HepG2 (cell line): Measurements from ENCODE around the gene CD79A. TPM values are rescaled to one million over a fixed set of nuclear protein-coding genes. Genes with fewer than 3 reads are reported as not detected.

Source experiments
- ATAC-seq: fragments of 200-7000 bp; cut with Tn5 transposase; 3 replicates; pipeline ENCODE4 v1.9.1; 2020; ENCODE audit warnings: mild to moderate bottlenecking, moderate library complexity
- BruUV-seq: library from RNA; stranded (reverse); fragments of 400-500 nt; replicated peaks from 2 replicates; lab custom pipeline; 2021; lab: Mats Ljungman, UMichigan
- CTCF ChIA-PET: fragments of 300-600 bp; formaldehyde crosslinking; extraction: SDS; loops from one replicate; lab custom pipeline; 2021; ENCODE audit warnings: low total read pairs, inconsistent platforms, low intra/inter-chr PET ratio; lab: Yijun Ruan, JAX
- POLR2A ChIA-PET: fragments of 350-600 bp; sonication (Branson Sonifier 250); formaldehyde crosslinking; loops from one replicate; lab custom pipeline; 2020; ENCODE audit warnings: antibody characterized with exemption, inconsistent platforms; lab: Yijun Ruan, JAX
- DNase-seq: peaks from one replicate; pipeline ENCODE4 v3.0.0-alpha.2; 2015; ENCODE audit warnings: low spot score
- FAIRE-seq: peaks from 3 replicates; lab custom pipeline; 2011; peaks lifted over from hg19 to GRCh38; lab: Jason Lieb, UNC
- H2AFZ ChIP-seq: one replicate; pipeline ENCODE4 v1.6.1; 2011; ENCODE audit warnings: low read length, inconsistent platforms
- H3K27ac ChIP-seq: fragments of 300-600 bp; 3 replicates; pipeline ENCODE4 v1.8.0; 2011; ENCODE audit warnings: mixed run types, mild to moderate bottlenecking, mixed read lengths, low read length, inconsistent platforms; ENCODE audit not compliant: insufficient read depth; ENCODE audit errors: extremely low read length
- H3K27me3 ChIP-seq, 2 experiments: fragments of 200-600 bp in 1 of 2; 2 replicates in 1 of 2; 3 replicates in 1 of 2; pipeline versions ENCODE4 v1.6.0 to v1.8.0; 2011; ENCODE audit warnings: low read length in 2 of 2, mild to moderate bottlenecking in 2 of 2, moderate library complexity in 2 of 2, inconsistent platforms in 1 of 2; ENCODE audit not compliant: insufficient read depth in 2 of 2, control insufficient read depth in 1 of 2
- H3K36me3 ChIP-seq, 2 experiments: fragments of 200-600 bp in 1 of 2; replicated peaks in 1 of 2; 2 replicates in 1 of 2; 3 replicates in 1 of 2; pipeline versions ENCODE4 v1.5.1 to v1.8.0; 2011; ENCODE audit warnings: low read length in 2 of 2, inconsistent platforms in 1 of 2; ENCODE audit not compliant: insufficient read depth in 2 of 2, control insufficient read depth in 1 of 2
- H3K4me1 ChIP-seq: 2 replicates; pipeline ENCODE4 v1.5.1; 2012; ENCODE audit warnings: low read length, inconsistent platforms; ENCODE audit not compliant: insufficient read depth
- H3K4me2 ChIP-seq: 2 replicates; pipeline ENCODE4 v1.6.0; 2011; ENCODE audit warnings: low read depth, low read length, inconsistent platforms
- H3K4me3 ChIP-seq, 3 experiments: fragments of 200-600 bp in 1 of 3; sonication (generic), shearing (Covaris generic) in 1 of 3; replicated peaks in 1 of 3; 2 replicates each; pipeline ENCODE4 v1.5.1; 2011 to 2016; ENCODE audit warnings: low read length in 3 of 3, inconsistent platforms in 2 of 3, low read depth in 2 of 3, mild to moderate bottlenecking in 2 of 3, control low read depth in 1 of 3, mixed read lengths in 1 of 3; ENCODE audit not compliant: insufficient read depth in 1 of 3
- H3K79me2 ChIP-seq: one replicate; pipeline ENCODE4 v1.6.1; 2011; ENCODE audit warnings: low read length, inconsistent platforms; ENCODE audit not compliant: insufficient read depth
- H3K9ac ChIP-seq: 2 replicates; pipeline ENCODE4 v1.6.0; 2011; ENCODE audit warnings: mild to moderate bottlenecking, low read depth, low read length, inconsistent platforms; ENCODE audit not compliant: insufficient read depth
- H3K9me3 ChIP-seq: 2 replicates; pipeline ENCODE4 v1.5.1; 2012; ENCODE audit warnings: mild to moderate bottlenecking, low read length
- H4K20me1 ChIP-seq: 2 replicates; pipeline ENCODE4 v1.6.0; 2011; ENCODE audit warnings: inconsistent platforms, mild to moderate bottlenecking, low read length, moderate library complexity; ENCODE audit not compliant: insufficient read depth
- CCAR2 ChIP-seq: fragments of 200-400 bp; formaldehyde crosslinking; optimal IDR thresholded peaks from 2 replicates; pipeline ENCODE3; 2018; ENCODE audit warnings: low read depth, mild to moderate bottlenecking, low read length, moderate library complexity
- CHCHD3 ChIP-seq: sonication (generic); formaldehyde crosslinking; IDR thresholded peaks from 2 replicates; pipeline ENCODE4 v1.8.0; 2022; ENCODE audit warnings: mild to moderate bottlenecking, missing genetic modification reagents, moderate library complexity
- KAT7 ChIP-seq: IDR thresholded peaks from 2 replicates; pipeline ENCODE4 v1.6.1; 2018; ENCODE audit warnings: borderline replicate concordance, missing compliant biosample characterization
- PAX8 ChIP-seq: sonication (generic); formaldehyde crosslinking; IDR thresholded peaks from 2 replicates; pipeline ENCODE4 v1.8.0; 2022; ENCODE audit warnings: mild to moderate bottlenecking, missing genetic modification reagents, borderline replicate concordance
- TBL1XR1 ChIP-seq: fragments of 150-350 bp; IDR thresholded peaks from 2 replicates; pipeline ENCODE4 v1.6.1; 2014; ENCODE audit warnings: borderline replicate concordance, low read length; ENCODE audit not compliant: partially characterized antibody
- ZKSCAN5 ChIP-seq: sonication (generic); formaldehyde crosslinking; IDR thresholded peaks from 2 replicates; pipeline ENCODE4 v1.5.1; 2020; ENCODE audit warnings: mild to moderate bottlenecking, missing genetic modification reagents
- ZNF276 ChIP-seq: sonication (generic); formaldehyde crosslinking; IDR thresholded peaks from 2 replicates; pipeline ENCODE4 v1.4.0; 2020; ENCODE audit warnings: mild to moderate bottlenecking, low read depth, missing genetic modification reagents
- WGBS: methylation state at CpG from one replicate; pipeline ENCODE4 v1.1.6; 2017; ENCODE audit warnings: low lambda C conversion rate; 5-methylcytosine and 5-hydroxymethylcytosine counted together
- in situ Hi-C: cut with HindIII; loops from 2 replicates; pipeline ENCODE4 v1.10.0; 2017; ENCODE audit warnings: low pct_unique_long_range_greater_than_20kb; ENCODE audit not compliant: extremely low pct_ligation_motif_present
- intact Hi-C: fragments of 100-400 bp; cut with micrococcal nuclease; formaldehyde crosslinking; loops from one replicate; pipeline ENCODE4 v1.10.0; 2022; ENCODE audit not compliant: unreplicated experiment
- polyA plus RNA-seq, 8 experiments: library from polyadenylated mRNA; depleted of rRNA in 3 of 8; stranded (reverse) in 7 of 8; unstranded in 1 of 8; fragments of >200 nt; fragmentation: Illumina TruSeq in 4 of 8; extraction: Trizol in 4 of 8; gene quantifications; 2 replicates each; pipeline versions ENCODE4 v1.2.1 to v1.2.3, GENCODE V29; 2011 to 2016; ENCODE audit warnings: low read depth in 4 of 8, missing spikeins in 1 of 8, mixed read lengths in 1 of 8; ENCODE audit not compliant: insufficient read depth in 1 of 8
- total RNA-seq, 5 experiments: library from RNA; depleted of rRNA; stranded (reverse); fragments of >200 nt; fragmentation: Illumina TruSeq; extraction: Trizol; gene quantifications; 2 replicates each; pipeline ENCODE4 v1.2.3, GENCODE V29; 2016; ENCODE audit warnings: low read depth in 1 of 5

CD79A gene
- total and polyA plus RNA-seq, 2 of the 13 experiments (the other 11 are each of a cell fraction or from before 2014, with no cell fraction given), result 0.24 to 0.33 TPM

GRCh38 chr19:41908724-41909464 is 31.8 kb downstream of the CD79A start:
- FAIRE-seq, result no peak
- no peak overlapping the region for H3K9ac ChIP-seq
- in situ Hi-C loops (no loop called here), intact Hi-C loops (no loop called here)
- no peak overlapping the region for H3K4me2 ChIP-seq
- no peak overlapping the region for H3K27ac ChIP-seq
- H3K9me3 ChIP-seq, result no peaks in the 10 kb centered on the region
- no peak overlapping the region for H2AFZ ChIP-seq
- POLR2A ChIA-PET, result no interaction called here
- H4K20me1 ChIP-seq, result 0 out of 2 replicates have a peak, but pooled peaks cover 3% of the 10 kb centered on the region
- no peak overlapping the region for H3K4me3 ChIP-seq
- peaks cover 7 to 22% of the 10 kb centered on the region in 2 experiments for H3K27me3 ChIP-seq
- TSS peak; percentile 24 for BruUV-seq
- H3K4me1 ChIP-seq, result peaks cover 15% of the 10 kb centered on the region
- ATAC-seq, result no peak
- no peaks in the 10 kb centered on the region for H3K79me2 ChIP-seq
- peaks cover 12 to 31% of the 10 kb centered on the region in 2 experiments; a peak in 4 of 5 replicates for H3K36me3 ChIP-seq
- no peak for DNase-seq
- 96% methylated on average over 6 of the region's 11 CpGs for WGBS
- CTCF ChIA-PET, result no interaction called here
- peak; percentile 12 for TF ChIP-seq CCAR2
- TF ChIP-seq CHCHD3 (CRISPR knock-in tag), result no peak
- no peak for TF ChIP-seq ZKSCAN5 (CRISPR knock-in tag)
- TF ChIP-seq KAT7 (CRISPR knock-in tag), result no peak
- no peak for TF ChIP-seq ZNF276
- no peak for TF ChIP-seq PAX8 (CRISPR knock-in tag)
- no peak for TF ChIP-seq TBL1XR1
